DMS 273 (cell line): ENCODE data around the gene GFRA1.
A peak's percentile ranks its signal among the peaks of the same experiment; 100 is the strongest.

Source experiments
- DNase-seq: peaks from one replicate; lab custom pipeline; 2025; ENCODE audit not compliant: unreplicated experiment; lab: John Stamatoyannopoulos, UW

Gene GFRA1, protein sequence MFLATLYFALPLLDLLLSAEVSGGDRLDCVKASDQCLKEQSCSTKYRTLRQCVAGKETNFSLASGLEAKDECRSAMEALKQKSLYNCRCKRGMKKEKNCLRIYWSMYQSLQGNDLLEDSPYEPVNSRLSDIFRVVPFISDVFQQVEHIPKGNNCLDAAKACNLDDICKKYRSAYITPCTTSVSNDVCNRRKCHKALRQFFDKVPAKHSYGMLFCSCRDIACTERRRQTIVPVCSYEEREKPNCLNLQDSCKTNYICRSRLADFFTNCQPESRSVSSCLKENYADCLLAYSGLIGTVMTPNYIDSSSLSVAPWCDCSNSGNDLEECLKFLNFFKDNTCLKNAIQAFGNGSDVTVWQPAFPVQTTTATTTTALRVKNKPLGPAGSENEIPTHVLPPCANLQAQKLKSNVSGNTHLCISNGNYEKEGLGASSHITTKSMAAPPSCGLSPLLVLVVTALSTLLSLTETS

DNA sequence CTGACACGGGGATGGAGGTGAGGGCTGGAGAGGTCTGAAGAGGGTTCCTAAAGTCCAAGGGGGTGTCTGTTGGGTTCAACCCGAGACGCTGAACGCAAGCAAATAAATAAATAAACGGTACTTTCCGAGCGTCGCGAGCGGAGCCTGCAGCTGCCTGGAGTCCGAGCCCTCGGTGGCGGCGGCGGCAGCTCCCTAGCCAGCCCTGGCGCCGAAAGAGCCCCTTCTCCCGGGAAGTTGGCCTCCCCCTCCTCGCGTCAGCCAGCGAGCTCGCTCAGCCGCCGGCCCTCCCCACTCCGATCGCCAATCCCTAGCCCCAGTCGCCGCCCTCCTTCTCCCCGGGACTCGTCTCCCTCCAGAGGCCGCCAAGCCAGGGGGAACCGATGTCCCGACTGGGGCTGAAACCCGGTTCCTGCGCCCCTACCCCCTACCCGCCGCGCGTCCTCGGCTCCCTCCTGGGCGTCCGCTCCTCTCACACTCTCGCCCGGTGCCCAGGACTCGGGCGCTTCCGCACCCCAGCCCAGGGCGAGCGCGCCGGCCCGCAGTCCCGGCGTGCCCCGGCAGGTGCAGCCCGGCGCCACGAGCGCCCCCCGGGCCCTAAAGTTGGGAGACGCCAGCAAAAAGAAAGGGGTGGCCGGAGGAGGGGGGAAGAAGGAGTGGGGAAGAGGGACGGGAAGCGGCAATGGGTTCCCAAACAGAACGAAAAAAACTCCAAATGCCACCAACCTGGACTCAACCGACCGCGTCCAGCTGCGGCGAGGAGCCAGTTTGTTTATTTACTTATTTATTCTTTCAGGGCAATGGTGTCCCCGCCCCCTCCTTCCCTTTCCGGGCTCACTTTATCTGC is at the start of gene GFRA1:
GFRA1 (minus strand) TSS at position 767 of the 844 bp plus-strand sequence. CDS start 1,177 bp downstream, outside the sequence.
- peak; percentile 73 for DNase-seq

DNA sequence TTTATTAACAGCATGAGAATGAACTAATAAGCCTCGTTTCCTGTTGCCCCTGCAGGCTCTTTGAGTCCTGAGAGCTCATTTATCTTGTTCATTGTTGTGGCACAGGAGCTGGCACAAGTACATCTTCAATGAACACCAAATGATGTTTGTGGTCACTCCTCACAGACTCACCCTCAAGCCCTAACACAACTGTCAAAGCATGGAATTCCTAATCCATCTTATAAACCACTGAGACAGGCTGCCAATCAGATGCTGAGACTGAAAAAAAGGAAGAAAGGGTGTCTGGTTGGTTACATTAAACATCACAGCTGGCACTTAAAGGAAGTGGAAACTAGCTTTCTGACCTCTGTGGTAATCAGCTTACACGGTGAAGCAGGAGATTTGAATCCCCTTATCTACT is 43.5 kb upstream of the GFRA1 start:
- no peak for DNase-seq

DNA sequence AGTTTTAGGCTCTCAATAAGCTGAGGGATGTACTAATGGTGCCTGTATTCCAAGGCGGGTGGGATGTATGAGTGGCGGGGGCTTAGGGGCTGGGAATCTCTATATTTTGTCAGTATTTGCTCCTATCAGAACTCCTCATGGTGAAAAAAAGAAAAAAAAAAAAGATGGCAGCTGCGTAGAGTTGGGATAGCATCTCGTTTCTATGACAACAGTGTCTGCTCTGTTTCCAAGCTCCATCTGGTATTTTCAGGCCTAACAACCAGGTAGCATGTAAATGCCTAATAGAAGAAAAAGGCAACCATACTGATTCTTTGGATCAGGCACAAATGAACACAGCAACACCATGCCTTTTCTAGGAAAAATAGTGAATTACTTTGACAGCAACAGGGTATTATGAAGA is 39.5 kb upstream of the GFRA1 start:
- DNase-seq = peak; percentile 53

DNA sequence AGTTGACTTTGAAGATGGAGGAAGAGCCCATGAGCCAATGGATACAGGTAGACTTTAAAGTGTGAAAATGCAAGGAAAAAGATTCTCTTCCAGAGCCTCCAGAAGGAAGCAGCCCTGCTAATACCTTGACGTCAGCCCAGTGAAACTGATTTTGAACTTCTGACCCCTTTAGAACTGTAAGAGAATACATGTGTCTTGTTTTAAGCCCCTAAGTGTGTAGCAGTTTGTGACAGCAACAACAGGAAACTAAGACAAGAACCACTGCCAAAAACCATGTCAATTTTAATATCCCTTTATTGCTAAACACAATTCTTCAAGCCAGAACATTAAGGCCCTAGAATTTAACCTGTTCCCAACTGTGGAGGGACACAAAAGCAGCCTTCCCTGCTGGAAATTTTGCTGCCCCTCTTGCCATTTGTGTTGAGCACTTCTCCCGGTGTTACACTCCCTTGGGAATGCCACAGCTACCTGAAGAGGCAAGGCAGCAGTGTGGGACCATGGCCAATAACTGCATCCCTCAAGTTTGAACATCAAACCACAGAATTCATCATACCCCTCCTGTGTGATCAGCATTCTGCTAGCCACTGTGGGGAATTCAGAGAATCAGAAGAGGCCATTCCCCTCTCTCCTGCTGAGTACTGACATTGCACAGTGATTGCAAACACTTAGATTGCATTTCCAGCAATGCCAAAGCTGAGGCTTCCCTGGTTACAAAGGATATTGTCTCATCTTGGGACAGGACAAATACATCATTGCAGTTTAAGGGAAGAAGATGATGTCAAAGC is 38.9 kb upstream of the GFRA1 start:
- DNase-seq = no peak

DNA sequence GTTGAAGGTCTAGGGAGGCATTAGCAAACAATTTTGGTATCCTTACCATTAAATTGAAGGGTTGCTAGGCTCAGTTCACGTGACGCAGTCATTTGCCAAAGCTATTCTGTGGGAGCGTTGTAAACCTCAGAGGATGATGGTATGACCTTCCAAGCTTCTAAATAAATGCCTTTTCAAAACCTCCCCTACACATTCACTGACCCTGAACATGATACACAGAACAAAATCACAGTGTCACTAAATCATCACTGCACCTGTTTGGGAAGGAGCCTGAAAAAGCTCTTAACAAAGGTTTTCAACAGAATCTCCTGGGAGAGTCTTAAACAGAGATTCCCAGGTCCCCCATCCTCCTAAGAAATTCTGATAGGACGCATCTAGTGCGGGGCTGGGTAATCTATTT is 38.0 kb upstream of the GFRA1 start:
- DNase-seq = no peak

DNA sequence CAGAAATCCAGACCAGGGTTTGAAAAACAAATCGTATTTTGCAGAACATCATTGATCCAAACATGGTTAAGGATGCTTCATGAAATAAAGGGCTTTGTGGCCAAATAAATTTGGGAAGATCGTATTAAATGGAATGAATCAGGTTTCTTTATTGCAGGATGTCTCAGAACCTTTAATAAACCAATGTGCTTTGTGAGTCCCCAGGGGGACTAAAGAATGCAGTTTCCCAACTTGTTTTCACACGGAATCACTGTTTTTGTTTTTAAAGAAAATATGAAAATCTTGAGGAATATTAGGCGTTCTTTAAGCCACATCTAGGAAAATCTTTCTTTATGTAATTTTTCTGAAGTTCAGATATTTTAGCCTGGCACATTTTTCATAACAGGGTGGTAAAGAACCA is 34.4 kb upstream of the GFRA1 start:
- DNase-seq = no peak

DNA sequence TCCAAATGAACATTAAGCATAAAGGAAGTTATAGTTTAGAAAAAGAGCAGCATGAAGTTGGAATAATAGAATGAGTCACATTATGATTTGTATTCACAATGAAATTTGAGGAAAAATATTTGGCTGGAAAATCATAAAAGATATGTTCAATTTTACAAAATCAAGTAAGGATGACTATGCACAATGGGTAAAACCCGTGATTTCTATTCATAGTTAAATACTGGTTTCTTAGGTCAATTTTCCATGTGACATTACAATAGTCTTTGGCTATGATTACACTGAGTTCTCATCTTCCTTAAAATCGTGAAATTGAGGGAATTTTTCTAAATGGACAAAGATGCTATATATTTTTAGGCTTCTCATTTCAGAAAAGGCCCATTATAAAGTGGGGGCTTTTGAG is 33.8 kb upstream of the GFRA1 start:
- no peak for DNase-seq

DNA sequence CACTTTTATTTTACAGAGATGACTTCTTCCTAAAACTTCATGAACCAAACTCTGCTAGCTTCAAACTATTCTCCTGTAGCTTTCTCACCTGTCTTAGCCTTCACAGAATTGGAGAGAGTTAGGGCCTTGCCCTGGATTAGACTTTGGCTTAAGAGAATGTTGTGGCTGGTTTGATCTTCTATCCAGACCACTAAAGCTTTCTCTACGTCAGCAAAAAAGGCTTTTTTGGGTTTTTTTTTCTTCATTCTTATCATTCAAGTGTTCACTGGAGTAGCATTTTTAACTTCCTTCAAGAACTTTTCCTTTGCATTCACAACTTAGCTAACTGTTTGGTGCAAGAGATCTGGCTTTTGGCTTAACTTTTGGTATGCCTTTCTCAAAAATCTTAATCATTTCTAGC is 31.9 kb upstream of the GFRA1 start:
- no peak for DNase-seq

DNA sequence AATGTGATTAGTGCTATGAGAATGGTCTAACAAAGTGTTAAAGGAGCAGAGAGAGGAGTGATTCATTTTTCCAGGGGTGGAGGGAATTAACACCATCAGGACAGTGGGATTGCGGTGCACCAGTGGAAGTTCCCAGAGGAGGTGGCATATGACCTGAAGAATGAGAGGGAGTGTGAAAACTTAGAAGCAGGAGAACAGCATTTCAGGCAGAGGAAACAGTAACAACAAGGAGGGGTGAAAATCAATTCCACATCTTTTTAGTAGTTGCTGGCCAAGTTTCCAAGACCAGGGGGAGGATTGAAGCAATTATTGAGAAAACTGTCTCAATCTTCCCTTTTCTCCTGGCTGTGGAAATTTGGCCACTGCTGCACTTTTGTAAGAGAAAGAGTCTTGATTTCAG is 27.5 kb upstream of the GFRA1 start:
- no peak for DNase-seq

DNA sequence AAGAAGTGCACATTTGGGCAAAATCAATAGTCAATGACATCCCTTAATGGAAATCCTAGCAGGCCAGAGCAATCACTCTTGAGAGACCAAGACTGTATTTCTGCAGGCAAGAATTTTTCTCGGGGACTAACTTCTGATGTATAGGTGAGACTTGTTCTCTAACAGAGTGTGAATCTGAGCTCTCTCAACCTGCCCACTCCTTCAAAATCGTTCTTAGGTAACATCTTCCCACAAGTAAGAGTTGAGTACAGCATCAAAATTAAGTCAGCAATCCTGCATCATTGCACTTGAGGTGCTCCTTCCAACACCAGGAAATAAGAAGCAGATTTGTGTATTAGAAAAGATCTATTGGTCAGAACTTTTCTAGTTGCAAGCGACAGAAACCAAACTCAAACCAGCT is 25.6 kb upstream of the GFRA1 start:
- no peak for DNase-seq

DNA sequence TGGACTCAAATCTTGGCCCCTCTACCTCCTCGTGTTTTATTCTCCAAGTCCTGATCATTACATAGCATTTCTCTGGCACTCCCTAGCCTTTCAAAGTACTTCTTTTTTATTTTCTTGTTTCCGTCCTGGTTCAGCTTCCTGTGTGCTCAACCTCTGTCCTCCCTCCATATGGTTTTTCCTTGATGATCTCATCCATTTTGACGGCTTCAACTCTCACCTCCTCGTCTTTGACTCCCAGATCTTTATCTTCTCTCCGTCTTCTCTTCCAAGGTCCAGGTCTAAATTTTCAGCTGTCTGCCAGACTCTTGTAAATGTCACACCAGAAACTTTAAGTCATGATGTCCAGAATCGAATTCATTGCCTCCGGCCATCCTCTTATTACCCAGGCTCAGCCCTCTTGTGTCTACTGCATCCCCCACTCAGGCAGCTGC is 23.3 kb upstream of the GFRA1 start:
- DNase-seq = no peak

DNA sequence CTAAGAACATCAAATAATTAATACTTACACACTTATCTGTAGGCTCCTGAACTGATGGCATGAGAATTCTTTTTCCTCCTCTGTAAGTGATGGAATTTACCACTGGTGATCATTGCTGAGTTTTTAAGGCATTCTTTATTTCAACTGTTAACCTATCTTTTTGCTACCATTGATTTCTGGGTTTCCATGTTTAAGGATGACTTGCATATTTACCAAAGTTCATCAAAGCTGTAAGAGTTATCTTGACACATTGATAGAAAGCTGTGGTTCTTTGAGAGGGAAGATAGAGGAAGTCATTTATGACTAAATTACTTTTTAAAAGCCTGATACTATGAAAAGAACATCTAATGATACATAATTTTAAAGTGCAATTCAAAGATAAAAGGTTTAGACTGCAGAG is 19.5 kb upstream of the GFRA1 start:
- DNase-seq = no peak

DNA sequence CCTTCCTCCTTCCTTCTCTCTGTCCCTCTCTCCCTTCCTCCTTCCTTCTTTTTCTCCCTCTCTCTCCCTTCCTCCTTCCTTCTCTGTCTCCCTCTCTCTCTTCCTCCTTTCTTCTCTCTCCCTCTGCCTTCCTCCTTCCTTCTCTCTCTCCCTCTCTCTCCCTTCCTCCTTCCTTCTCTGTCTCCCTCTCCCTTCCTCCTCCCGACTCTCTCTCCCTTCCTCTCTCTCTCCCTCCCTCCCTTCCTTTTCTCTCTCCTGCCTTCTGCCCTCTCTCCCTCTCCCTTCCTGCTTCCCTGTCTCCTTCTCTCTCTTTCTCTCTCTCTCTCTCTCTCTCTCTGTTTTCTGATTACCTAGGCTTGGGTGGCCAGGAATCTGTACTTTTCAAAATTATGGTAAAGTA is 16.6 kb upstream of the GFRA1 start:
- DNase-seq = no peak

DNA sequence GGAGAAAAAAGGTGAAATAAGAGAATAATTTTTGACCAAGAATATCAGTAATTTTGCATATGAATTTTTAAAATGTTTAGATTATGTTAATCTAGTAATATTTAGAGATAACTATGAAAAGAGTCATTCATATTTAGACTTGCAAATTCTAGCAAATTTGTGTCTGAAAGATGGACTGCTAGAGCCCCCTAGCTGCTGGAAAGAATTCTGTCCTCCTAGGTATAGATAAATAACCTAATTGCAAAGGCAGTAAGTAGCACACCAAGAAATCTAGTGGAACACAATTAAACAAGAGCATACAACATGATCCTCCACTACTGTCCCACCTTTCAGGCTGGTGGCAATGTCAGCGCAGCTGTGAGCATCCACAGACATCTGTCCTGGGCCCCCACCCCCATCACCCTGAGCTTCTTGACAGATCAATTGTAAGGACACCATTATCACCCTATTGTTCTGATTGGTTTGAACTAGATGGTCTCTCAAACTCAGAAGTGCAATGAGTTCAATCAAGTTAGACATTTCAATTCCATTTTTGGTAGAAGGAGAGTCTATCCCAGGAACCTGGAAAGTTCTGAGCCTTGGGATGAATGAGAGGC is 15.0 kb upstream of the GFRA1 start:
- peak; percentile 69 for DNase-seq

DNA sequence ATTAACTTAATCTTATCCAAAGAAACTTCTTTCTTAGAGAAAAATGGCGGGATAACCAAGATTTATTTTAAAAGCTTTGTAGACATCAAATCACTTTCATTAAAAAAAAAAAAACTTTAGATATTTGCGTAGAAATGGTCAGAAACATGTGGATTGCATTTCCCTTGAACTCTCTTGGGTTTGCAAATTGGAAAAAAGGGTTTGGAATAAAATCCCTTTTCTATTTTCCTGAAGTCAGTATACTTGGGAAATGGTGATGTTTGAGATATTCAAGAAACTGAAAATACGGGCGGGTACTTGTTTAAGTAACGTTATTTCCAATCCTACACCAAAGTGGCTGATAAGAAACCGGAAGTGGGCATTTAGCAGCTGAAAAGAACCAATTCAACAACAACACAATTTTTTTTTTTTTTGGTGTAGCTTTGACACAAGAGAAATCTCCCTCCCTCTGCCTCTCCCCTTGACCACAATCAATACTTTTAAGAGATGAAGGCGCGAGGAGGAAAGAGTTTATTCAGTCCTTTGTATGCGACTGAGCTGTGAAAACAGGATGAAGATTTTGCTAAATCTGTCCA is 13.7 kb upstream of the GFRA1 start:
- DNase-seq = no peak

DNA sequence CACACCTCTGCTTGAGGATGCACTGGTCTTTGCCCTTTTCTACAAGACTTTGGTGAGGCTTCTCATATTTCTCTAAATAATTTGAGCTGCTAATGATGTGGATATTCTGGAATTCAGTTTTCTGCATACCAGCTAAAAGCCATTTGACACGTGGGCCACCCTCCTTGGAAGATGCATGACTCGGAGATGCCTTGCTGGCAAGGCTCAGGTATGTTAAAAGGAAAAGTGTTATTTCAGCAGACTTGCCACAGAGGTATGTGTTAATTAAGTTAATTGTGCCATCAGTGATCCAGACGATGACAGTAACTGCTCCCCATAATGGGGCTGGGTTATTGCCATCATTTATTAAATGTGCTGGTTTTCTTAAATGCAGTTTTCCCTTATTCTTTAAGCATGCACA is 8.8 kb upstream of the GFRA1 start:
- no peak for DNase-seq

DNA sequence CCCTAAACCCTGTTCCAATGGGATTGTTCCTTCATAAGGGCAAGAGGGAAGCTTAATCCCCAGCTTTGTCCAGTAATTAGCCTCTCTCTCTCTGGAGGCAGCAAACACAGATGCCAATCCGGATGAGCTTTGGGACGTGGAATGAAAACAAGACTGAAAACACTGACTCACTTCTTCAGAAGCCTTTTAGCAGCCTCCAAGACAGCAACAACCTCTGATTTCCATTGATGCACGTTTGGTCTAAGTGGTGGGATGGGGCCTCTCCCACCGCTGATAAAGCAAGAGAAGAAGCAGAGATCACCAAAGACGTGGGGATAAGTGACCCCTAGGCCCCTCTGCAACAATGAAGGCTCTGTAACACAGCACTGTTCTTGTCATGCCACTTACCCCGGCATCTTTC is 5.8 kb upstream of the GFRA1 start:
- DNase-seq = no peak

DNA sequence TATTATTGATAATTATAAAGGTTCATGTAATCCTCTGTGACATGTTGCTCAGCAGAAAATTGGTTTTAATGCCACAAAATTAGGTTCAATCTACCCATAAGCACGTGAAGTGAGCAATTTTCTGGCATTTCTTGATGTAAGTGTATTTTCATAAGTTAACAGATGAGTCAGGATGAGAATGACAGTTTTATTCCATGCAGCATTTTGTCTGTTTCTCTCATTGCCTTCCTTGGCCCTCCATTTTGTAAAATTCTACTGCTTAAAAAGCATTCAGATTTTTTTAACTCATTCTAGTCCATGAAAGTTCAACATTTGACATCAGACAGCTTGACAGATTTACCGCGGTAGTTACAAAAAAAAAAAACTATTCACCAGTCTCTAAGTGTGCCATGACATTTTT is 4.0 kb upstream of the GFRA1 start:
- DNase-seq = no peak

DNA sequence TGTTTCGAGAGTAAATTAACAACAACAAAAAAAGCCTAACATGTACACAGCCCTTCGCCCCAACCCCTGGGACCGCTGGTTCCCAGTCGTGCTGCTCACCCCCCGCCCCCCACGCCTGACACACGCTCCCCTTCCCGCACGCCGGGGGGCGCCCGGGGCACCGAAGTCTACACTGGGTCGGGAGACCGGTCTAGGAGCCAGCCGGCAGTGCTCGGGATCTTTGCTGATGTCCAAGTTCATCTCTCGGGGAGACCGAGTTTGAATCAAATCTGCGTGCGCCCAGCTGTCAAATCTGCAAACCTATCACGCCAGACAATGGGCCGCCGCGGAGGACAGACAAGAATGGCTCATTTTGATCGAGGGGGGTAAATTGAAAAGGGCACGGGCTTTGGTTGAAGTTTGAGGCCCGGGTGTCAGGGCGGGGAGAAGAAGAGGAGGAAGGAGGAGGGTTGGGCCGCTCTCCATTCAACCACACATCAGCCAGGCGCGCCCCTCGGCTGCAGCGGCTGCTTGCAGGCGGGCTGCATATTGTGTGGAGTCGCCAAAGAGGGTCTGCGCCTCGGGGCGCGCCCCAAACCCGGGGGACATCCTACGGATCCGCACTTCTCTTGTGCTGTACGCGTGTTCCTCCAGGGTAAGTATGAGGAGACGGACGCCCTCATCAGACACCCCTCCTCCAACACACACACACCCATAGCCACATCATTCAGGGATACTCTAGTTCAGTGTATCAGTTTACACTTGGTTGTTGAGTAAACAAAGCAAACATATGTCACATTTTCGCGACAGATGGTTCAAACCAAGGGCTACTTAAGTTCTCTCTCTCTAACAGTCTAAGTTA is 1.3 kb upstream of the GFRA1 start:
- peak; percentile 96 for DNase-seq
